HCT116 (cell line): ENCODE measurements around the gene EIF3L. TPM values are rescaled to one million over a fixed set of nuclear protein-coding genes. Genes with fewer than 3 reads are reported as not detected.

Experiments used
- ATAC-seq: fragments of 200-7000 bp; cut with Tn5 transposase; 2 replicates; pipeline ENCODE4 v1.9.1; 2020; ENCODE audit warnings: mild to moderate bottlenecking, moderate library complexity
- BruUV-seq: library from RNA; stranded (reverse); fragments of 400-500 nt; replicated peaks from 2 replicates; lab custom pipeline; 2021; lab: Mats Ljungman, UMichigan
- CTCF ChIA-PET: fragments of 300-600 bp; sonication (Branson Sonifier 250); formaldehyde crosslinking; loops from one replicate; lab custom pipeline; 2021; ENCODE audit warnings: antibody characterized with exemption; lab: Charles Lee
- POLR2A ChIA-PET: fragments of 300-600, 350-600 bp; sonication (Branson Sonifier 250); formaldehyde crosslinking; loops from one replicate; lab custom pipeline; 2021; ENCODE audit warnings: antibody characterized with exemption; lab: Charles Lee
- RAD21 ChIA-PET, 2 experiments: fragments of 300-600 bp; sonication (Branson Sonifier 250); formaldehyde crosslinking; loops; one replicate each; lab custom pipeline; 2023; ENCODE audit warnings: low total read pairs in 2 of 2; ENCODE audit not compliant: uncharacterized antibody in 2 of 2, unreplicated experiment in 2 of 2, low non-redundant PET in 1 of 2; lab: Charles Lee
- DNase-seq: peaks from one replicate; pipeline ENCODE4 v3.0.0-alpha.2; 2010; ENCODE audit warnings: low read depth, low spot score
- H2AFZ ChIP-seq: fragments of 200-600 bp; shearing (Covaris generic), sonication (generic); 2 replicates; pipeline ENCODE4 v1.6.1; 2017; ENCODE audit warnings: low read depth, mixed run types, mixed read lengths, antibody characterized with exemption, low read length; ENCODE audit not compliant: poor library complexity, severe bottlenecking
- H3K27ac ChIP-seq: 2 replicates; pipeline ENCODE4 v1.5.1; 2012; ENCODE audit warnings: low read depth, low read length
- H3K27me3 ChIP-seq: fragments of 200-600 bp; sonication (generic); 2 replicates; pipeline ENCODE4 v1.6.1; 2016; ENCODE audit warnings: mixed run types, low read length, mixed read lengths; ENCODE audit not compliant: insufficient read depth
- H3K36me3 ChIP-seq, 2 experiments: fragments of 200-500 bp in 1 of 2; fragments of 200-600 bp in 1 of 2; sonication (Bioruptor generic) in 1 of 2; sonication (generic) in 1 of 2; 2 replicates each; pipeline versions ENCODE4 v1.5.1 to v1.6.1; 2014 to 2016; ENCODE audit warnings: low read length in 2 of 2, inconsistent platforms in 1 of 2, mixed read lengths in 1 of 2, mixed run types in 1 of 2; ENCODE audit not compliant: insufficient read depth in 2 of 2, control insufficient read depth in 1 of 2
- H3K4me1 ChIP-seq, 2 experiments: fragments of 200-600 bp in 1 of 2; sonication (generic) in 1 of 2; 2 replicates each; pipeline versions ENCODE4 v1.5.1 to v1.6.1; 2012 to 2017; ENCODE audit warnings: low read length in 2 of 2, inconsistent platforms in 1 of 2, mild to moderate bottlenecking in 1 of 2, mixed read lengths in 1 of 2, mixed run types in 1 of 2, moderate library complexity in 1 of 2; ENCODE audit not compliant: insufficient read depth in 2 of 2, control insufficient read depth in 1 of 2
- H3K4me2 ChIP-seq: fragments of 200-600 bp; sonication (generic); 2 replicates; pipeline ENCODE4 v1.6.1; 2017; ENCODE audit warnings: mixed run types, low read length, mixed read lengths
- H3K4me3 ChIP-seq, 2 experiments: fragments of 200-600 bp in 1 of 2; sonication (generic) in 1 of 2; replicated peaks in 1 of 2; 2 replicates each; pipeline ENCODE4 v1.5.1; 2011 to 2016; ENCODE audit warnings: low read length in 2 of 2, control low read depth in 1 of 2, low read depth in 1 of 2, mild to moderate bottlenecking in 1 of 2, mixed read lengths in 1 of 2, mixed run types in 1 of 2
- H3K79me2 ChIP-seq: fragments of 200-600 bp; sonication (generic); 2 replicates; pipeline ENCODE4 v1.6.1; 2017; ENCODE audit warnings: mild to moderate bottlenecking, mixed run types, low read length, moderate library complexity, mixed read lengths; ENCODE audit not compliant: insufficient read depth
- H3K9ac ChIP-seq: fragments of 200-600 bp; sonication (generic); 2 replicates; pipeline ENCODE4 v1.6.1; 2016; ENCODE audit warnings: low read length, mixed read lengths
- H3K9me2 ChIP-seq: fragments of 200-600 bp; sonication (generic), shearing (Covaris generic); 2 replicates; pipeline ENCODE4 v1.6.1; 2017; ENCODE audit warnings: mixed run types, mild to moderate bottlenecking, moderate library complexity; ENCODE audit not compliant: insufficient read depth
- H3K9me3 ChIP-seq, 2 experiments: fragments of 200-500 bp in 1 of 2; fragments of 200-600 bp in 1 of 2; sonication (Bioruptor generic) in 1 of 2; sonication (generic) in 1 of 2; 2 replicates each; pipeline ENCODE4 v1.6.1; 2014 to 2017; ENCODE audit warnings: low read length in 2 of 2, mixed read lengths in 2 of 2, inconsistent platforms in 1 of 2, low read depth in 1 of 2, mild to moderate bottlenecking in 1 of 2, mixed run types in 1 of 2, moderate library complexity in 1 of 2; ENCODE audit not compliant: control insufficient read depth in 1 of 2, insufficient read depth in 1 of 2
- H4K20me1 ChIP-seq: fragments of 200-600 bp; sonication (generic), shearing (Covaris generic); 2 replicates; pipeline ENCODE4 v1.6.1; 2017; ENCODE audit warnings: mixed run types, mild to moderate bottlenecking, moderate library complexity; ENCODE audit not compliant: insufficient read depth
- ZBTB33 ChIP-seq: IDR thresholded peaks from 2 replicates; pipeline ENCODE4 v1.6.1; 2011; ENCODE audit warnings: mild to moderate bottlenecking, low read length, moderate library complexity; ENCODE audit not compliant: insufficient replicate concordance; ENCODE audit errors: extremely low read depth
- intact Hi-C: fragments of 100-400 bp; cut with micrococcal nuclease; formaldehyde crosslinking; loops from 2 replicates; pipeline ENCODE4 v1.10.0; 2022
- total RNA-seq: library from RNA; stranded (reverse); gene quantifications from one replicate; pipeline ENCODE4 v1.2.1, GENCODE V29; 2021; ENCODE audit not compliant: unreplicated experiment

EIF3L gene
- total RNA-seq, 1 experiment from 2014 or later: 687 TPM

- DNase-seq: no peak
- TF ChIP-seq ZBTB33: no peak
Measured at GRCh38 chr22:37898441-37899181, 49.4 kb downstream of the EIF3L start.

More at GRCh38 chr22:37898441-37899181, 49.4 kb downstream of the EIF3L start:
- ChIA-PET POLR2A (no interaction called here), CTCF (interaction anchor here (1.1 kb wide), 1 partner anchor 36 kb away, joined by 3 read pairs; no protein-coding TSS in a partner anchor), RAD21 (no interaction called here)
- H3K9me2 ChIP-seq: no peaks in the 10 kb centered on the region
- peak overlapping the region; percentile 45 for H3K9ac ChIP-seq
- no peaks in the 10 kb centered on the region for H4K20me1 ChIP-seq
- intact Hi-C loops: no loop called here
- no peak overlapping the region for H3K4me3 ChIP-seq
- peaks cover 50 to 59% of the 10 kb centered on the region in 2 experiments for H3K4me1 ChIP-seq
- no TSS peak for BruUV-seq
- no peaks in the 10 kb centered on the region for H3K36me3 ChIP-seq
- no peaks in the 10 kb centered on the region for H3K9me3 ChIP-seq
- H3K27ac ChIP-seq: peak overlapping the region; percentile 56
- no peak overlapping the region for H2AFZ ChIP-seq
- no peaks in the 10 kb centered on the region for H3K27me3 ChIP-seq
- peak overlapping the region; percentile 49 for H3K4me2 ChIP-seq
- H3K79me2 ChIP-seq: no peaks in the 10 kb centered on the region
- peak; percentile 55 for ATAC-seq
